GM13976 (cell line): ENCODE results near the gene SPAG6.

Source experiments
- DNase-seq: peaks from one replicate; pipeline ENCODE4 v3.0.0; 2012; ENCODE audit warnings: low spot score
- in situ Hi-C: fragments of 300-500 bp; cut with MboI; formaldehyde crosslinking; loops from one replicate; pipeline ENCODE4 v1.12.0; 2022; ENCODE audit warnings: low sequenced_read_pairs, mixed read lengths, inconsistent platforms; ENCODE audit not compliant: unreplicated experiment
- TF ChIP-seq, protein P1 (sequence below): IDR thresholded peaks from 2 replicates; pipeline ENCODE4 v1.5.1; 2012; ENCODE audit warnings: borderline replicate concordance, mild to moderate bottlenecking; ENCODE audit not compliant: insufficient read depth; ENCODE audit errors: extremely low read depth, missing control alignments, control extremely low read depth

Gene SPAG6

DNA sequence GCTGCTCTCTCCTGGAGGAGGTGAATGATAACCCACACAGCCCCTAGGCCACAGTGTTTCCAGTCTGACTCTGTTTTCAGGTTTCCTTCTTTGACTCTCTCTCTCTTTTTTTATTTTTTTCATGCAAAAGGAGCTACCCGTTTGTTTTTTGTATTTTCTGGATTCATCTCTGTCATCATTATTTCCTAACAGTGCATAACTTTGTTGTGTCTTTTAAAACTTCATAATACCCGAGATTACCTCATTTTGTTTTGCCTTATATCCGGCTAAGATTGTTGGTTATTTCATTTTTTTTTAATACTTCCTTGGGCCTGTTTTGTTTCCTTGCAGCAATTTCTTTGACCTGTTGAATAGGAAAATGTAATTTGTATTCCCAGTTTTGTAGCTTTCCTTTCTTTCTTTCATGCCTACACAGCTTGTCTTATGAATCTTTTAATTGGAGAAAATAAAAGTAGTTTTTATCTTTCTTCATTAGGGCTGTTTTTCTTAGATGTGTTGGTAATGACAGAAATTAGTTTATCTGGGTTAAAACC, 72.5 kb downstream of the SPAG6 start:
- in situ Hi-C loops, result no loop called here
- DNase-seq, result no peak
- TF ChIP-seq, protein P1, sequence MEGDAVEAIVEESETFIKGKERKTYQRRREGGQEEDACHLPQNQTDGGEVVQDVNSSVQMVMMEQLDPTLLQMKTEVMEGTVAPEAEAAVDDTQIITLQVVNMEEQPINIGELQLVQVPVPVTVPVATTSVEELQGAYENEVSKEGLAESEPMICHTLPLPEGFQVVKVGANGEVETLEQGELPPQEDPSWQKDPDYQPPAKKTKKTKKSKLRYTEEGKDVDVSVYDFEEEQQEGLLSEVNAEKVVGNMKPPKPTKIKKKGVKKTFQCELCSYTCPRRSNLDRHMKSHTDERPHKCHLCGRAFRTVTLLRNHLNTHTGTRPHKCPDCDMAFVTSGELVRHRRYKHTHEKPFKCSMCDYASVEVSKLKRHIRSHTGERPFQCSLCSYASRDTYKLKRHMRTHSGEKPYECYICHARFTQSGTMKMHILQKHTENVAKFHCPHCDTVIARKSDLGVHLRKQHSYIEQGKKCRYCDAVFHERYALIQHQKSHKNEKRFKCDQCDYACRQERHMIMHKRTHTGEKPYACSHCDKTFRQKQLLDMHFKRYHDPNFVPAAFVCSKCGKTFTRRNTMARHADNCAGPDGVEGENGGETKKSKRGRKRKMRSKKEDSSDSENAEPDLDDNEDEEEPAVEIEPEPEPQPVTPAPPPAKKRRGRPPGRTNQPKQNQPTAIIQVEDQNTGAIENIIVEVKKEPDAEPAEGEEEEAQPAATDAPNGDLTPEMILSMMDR, result no peak

DNA sequence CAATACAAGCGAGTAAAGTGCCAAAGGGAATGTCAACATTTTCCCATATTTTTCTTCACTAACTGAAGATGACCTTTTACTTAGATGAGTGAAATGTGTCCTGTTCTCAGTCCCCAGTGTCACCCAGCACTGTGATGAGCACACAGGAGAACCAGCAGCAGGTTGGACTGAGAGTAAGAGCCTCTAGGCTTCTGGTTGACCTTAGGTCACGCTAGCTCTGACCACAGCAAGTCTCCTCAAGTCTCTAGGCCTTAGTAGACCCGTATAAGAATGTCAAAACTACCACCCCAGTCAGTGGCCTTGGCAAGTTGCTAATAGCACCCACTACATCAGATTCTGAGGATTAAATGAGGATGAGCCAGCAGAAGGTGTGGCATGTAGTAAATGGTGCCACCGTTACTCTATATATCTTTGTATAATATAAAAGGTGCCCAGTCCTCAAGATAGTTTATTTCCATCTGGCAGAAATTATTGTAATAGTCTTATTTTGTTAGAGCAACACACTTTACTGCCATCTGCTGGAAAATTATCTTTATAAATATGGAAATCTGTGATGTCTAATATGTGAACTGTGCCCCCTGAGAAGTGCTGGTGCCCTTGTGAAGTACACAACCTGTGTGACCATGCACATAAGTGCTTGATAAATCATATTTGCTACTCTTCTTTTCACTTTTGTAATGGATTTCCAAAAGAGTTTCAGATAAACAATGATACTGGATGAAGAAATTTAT, 75.7 kb downstream of the SPAG6 start:
- peak; percentile 44 for DNase-seq
- in situ Hi-C loops, result no loop called here
- TF ChIP-seq, protein P1, result no peak

DNA sequence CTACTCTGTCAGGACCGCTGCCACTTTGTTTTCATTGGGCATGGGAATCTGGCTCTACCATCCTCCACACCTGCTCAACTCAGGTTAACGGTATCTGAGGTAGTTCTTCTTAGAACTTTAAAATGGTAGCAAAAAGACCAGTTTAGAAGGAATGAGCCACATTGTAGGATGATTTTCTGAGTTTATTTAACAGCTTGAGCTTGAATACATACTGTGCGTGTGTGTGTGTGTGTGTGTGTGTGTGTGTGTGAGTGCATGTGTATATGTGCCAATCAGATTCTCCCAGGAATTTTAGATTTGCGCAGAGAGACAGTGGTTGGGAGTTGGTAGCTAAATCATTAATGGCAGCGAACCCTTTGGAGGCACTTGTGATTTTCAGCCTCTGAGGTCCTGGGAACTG, 81.4 kb downstream of the SPAG6 start:
- in situ Hi-C loops, result loop anchor here (25.0 kb wide), 1 partner anchor 414 kb away; the partner anchor contains the start of gene DNAJC1
- DNase-seq, result no peak
- TF ChIP-seq, protein P1, result no peak

DNA sequence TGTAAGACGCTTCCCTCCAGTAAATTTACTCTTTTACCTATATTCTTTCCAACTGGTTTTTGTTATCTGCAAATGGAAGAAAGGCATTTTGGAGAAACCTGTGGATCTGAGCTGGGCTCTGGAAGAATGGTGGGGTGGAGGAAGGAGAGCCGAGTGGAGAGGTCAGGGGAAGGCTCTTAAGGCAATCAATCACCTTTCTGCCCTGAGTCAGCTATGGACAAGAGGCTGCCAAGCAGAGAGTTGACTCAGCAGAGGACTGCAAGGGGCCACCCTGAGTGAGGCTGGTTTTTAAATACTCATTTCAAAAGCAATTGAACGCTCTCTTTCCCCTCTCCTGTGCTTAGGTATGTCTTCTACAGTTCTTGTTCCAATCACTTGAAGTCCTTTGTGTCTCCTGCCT, 81.8 kb downstream of the SPAG6 start:
- in situ Hi-C loops, result loop anchor here (25.0 kb wide), 1 partner anchor 415 kb away; the partner anchor contains the start of gene DNAJC1
- TF ChIP-seq, protein P1, result no peak
- DNase-seq, result no peak

DNA sequence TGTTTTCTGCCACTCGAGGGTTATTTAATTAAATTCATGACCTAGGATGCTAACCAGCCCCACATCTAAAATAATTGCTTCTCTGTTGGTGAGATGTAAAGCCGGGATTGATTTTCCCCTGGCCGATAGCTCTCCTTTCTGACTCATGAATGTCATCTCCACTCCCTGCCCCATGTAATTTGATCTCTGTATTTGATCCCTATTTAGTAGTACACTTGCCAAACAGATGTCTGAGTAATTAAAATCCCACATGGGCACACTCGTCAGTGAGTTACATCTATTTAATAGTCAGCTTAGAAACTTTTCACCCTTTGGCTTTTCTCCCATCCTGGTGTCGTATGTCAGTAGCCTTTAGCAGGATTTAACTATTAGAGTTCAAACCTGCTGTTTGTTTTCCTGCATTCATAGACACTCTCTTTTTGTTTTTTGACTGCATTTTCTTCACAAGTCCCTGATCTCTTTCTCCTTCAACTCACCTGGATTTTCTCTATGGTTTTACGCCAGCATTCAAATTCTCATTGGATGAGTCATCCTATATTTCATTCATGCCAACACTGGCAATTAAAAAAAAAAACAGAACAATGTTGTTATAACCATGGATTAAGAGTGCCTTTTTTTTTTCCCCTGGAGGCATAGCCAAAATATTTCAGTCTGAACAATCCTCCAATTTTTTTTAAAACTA, 82.7 kb downstream of the SPAG6 start:
- TF ChIP-seq, protein P1, result no peak
- DNase-seq, result no peak
- in situ Hi-C loops, result loop anchor here (25.0 kb wide), 1 partner anchor 416 kb away; the partner anchor contains the start of gene DNAJC1

DNA sequence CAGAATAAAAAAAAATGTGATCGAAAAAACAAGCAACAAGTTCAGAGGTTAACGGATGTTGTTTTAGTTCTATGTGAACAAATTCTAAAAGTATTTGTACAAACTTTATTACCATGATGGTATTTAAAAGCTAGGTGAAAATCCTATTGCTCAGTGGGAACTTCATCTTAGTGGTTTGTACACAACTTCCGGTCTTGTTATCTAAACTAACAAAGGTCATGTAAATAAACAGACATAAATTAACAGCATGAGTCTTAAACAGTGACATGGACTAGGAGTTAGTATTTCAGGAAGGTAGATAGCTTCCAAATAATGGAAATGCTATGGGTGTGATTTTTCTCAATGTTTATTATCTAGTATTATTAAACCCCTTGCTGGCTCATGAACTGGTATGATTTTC, 83.8 kb downstream of the SPAG6 start:
- in situ Hi-C loops, result loop anchor here (25.0 kb wide), 1 partner anchor 417 kb away; the partner anchor contains the start of gene DNAJC1
- no peak for DNase-seq
- TF ChIP-seq, protein P1, result no peak
